ENCODE measurements around the gene VPS4A. TPM values are rescaled to one million over a fixed set of nuclear protein-coding genes. Genes with fewer than 3 reads are reported as not detected.
"Not testable (repeated sequence)": the region's sequence is repeated elsewhere in the genome, so short reads cannot be mapped to it uniquely, and the experiment has no call there.

The VPS4A gene
- polyA plus RNA-seq, 1 donor from 2014 or later = 46.3 TPM

- Mint-ChIP-seq H3K36me3 (peaks cover 5% of the 10 kb centered on the region), H3K27me3 (no peaks in the 10 kb centered on the region), H3K4me3 (no peak within 1 kb of the TSS), H3K27ac (peak within 1 kb of the TSS in 1 of 3 donors; percentile 31), H3K4me1 (peaks cover 0 to 4% (median 3%) of the 10 kb centered on the region in 3 donors), H3K9me3 (no peaks in the 10 kb centered on the region)
These were observed 40.3 kb downstream of the VPS4A start, which contains the start of gene TMED6 for GRCh38 chr16:69351309-69352027. TSS of gene TMED6 (minus strand) at chr16:69351786. CDS start at chr16:69351753, 33 bp downstream.

GRCh38 chr16:69360070-69360469, 48.9 kb downstream of the VPS4A start:
- not testable (repeated sequence) for H3K36me3 Mint-ChIP-seq, H3K4me1 Mint-ChIP-seq, H3K27me3 Mint-ChIP-seq, H3K9me3 Mint-ChIP-seq, H3K4me3 Mint-ChIP-seq, H3K27ac Mint-ChIP-seq

GRCh38 chr16:69363281-69363717, 52.1 kb downstream of the VPS4A start:
- Mint-ChIP-seq H3K36me3 (peaks cover 9% of the 10 kb centered on the region), H3K4me3 (no peak overlapping the region), H3K27me3 (no peaks in the 10 kb centered on the region), H3K4me1 (peaks cover 0 to 8% (median 7%) of the 10 kb centered on the region in 3 donors), H3K27ac (peak overlapping the region in 1 of 3 donors; percentile 89), H3K9me3 (no peaks in the 10 kb centered on the region)

GRCh38 chr16:69364088-69364487, 52.9 kb downstream of the VPS4A start:
- Mint-ChIP-seq H3K9me3 (no peaks in the 10 kb centered on the region), H3K36me3 (peaks cover 13% of the 10 kb centered on the region), H3K27me3 (no peaks in the 10 kb centered on the region), H3K4me1 (peaks cover 0 to 9% (median 8%) of the 10 kb centered on the region in 3 donors), H3K27ac (peak overlapping the region in 2 of 3 donors; percentile 10 to 89), H3K4me3 (no peak overlapping the region)

GRCh38 chr16:69365901-69366300, 54.8 kb downstream of the VPS4A start:
- Mint-ChIP-seq H3K27me3 (no peaks in the 10 kb centered on the region), H3K9me3 (no peaks in the 10 kb centered on the region), H3K4me1 (peaks cover 11 to 21% (median 19%) of the 10 kb centered on the region in 3 donors), H3K27ac (peak overlapping the region in 1 of 3 donors; percentile 74), H3K4me3 (no peak overlapping the region), H3K36me3 (peaks cover 19% of the 10 kb centered on the region)

GRCh38 chr16:69366431-69366830, 55.3 kb downstream of the VPS4A start:
- no peaks in the 10 kb centered on the region for H3K27me3 Mint-ChIP-seq
- H3K4me3 Mint-ChIP-seq = no peak overlapping the region
- H3K9me3 Mint-ChIP-seq = no peaks in the 10 kb centered on the region
- H3K27ac Mint-ChIP-seq = peak overlapping the region in 2 of 3 donors; percentile 37 to 76
- peaks cover 19% of the 10 kb centered on the region for H3K36me3 Mint-ChIP-seq
- peaks cover 14 to 22% (median 20%) of the 10 kb centered on the region in 3 donors for H3K4me1 Mint-ChIP-seq

- Mint-ChIP-seq H3K27me3 (no peaks in the 10 kb centered on the region), H3K4me1 (peaks cover 27 to 30% (median 28%) of the 10 kb centered on the region in 3 donors), H3K4me3 (no peak overlapping the region), H3K36me3 (peaks cover 17% of the 10 kb centered on the region), H3K27ac (peak overlapping the region in 1 of 3 donors; percentile 50), H3K9me3 (no peaks in the 10 kb centered on the region)
These were observed 56.8 kb downstream of the VPS4A start for GRCh38 chr16:69367980-69368379.

GRCh38 chr16:69368866-69369265, 57.7 kb downstream of the VPS4A start:
- Mint-ChIP-seq H3K27ac (no peak overlapping the region), H3K36me3 (peaks cover 17% of the 10 kb centered on the region), H3K4me1 (peaks cover 34 to 38% (median 36%) of the 10 kb centered on the region in 3 donors), H3K27me3 (no peaks in the 10 kb centered on the region), H3K4me3 (no peak overlapping the region), H3K9me3 (no peaks in the 10 kb centered on the region)

GRCh38 chr16:69371564-69371963, 60.4 kb downstream of the VPS4A start:
- H3K4me1 Mint-ChIP-seq = peaks cover 36 to 42% (median 40%) of the 10 kb centered on the region in 3 donors
- H3K27me3 Mint-ChIP-seq = no peaks in the 10 kb centered on the region
- H3K36me3 Mint-ChIP-seq = peaks cover 17% of the 10 kb centered on the region
- no peaks in the 10 kb centered on the region for H3K9me3 Mint-ChIP-seq
- H3K27ac Mint-ChIP-seq = peak overlapping the region; percentile 32 to 94 (median 85)
- peak overlapping the region; percentile 34 to 61 (median 56) for H3K4me3 Mint-ChIP-seq

GRCh38 chr16:69373019-69373418, 61.9 kb downstream of the VPS4A start:
- no peaks in the 10 kb centered on the region for H3K27me3 Mint-ChIP-seq
- H3K9me3 Mint-ChIP-seq = no peaks in the 10 kb centered on the region
- H3K4me1 Mint-ChIP-seq = peaks cover 39 to 48% (median 45%) of the 10 kb centered on the region in 3 donors
- peaks cover 21% of the 10 kb centered on the region for H3K36me3 Mint-ChIP-seq
- H3K4me3 Mint-ChIP-seq = peak overlapping the region in 2 of 4 donors; percentile 23 to 61
- peak overlapping the region; percentile 76 to 94 (median 85) for H3K27ac Mint-ChIP-seq

Other genes with a start within 250 kb of the VPS4A start
- gene HAS3, start 205.7 kb upstream of the VPS4A start, polyA plus RNA-seq = 0.09 TPM
- gene CHTF8, start 178.8 kb upstream of the VPS4A start, polyA plus RNA-seq = 184 TPM
- gene UTP4, start 178.7 kb upstream of the VPS4A start, polyA plus RNA-seq = 55.0 TPM
- gene SNTB2, start 124.2 kb upstream of the VPS4A start, polyA plus RNA-seq = 3.8 TPM
- gene PDF, start 19.2 kb downstream of the VPS4A start, polyA plus RNA-seq = 20.1 TPM
- gene COG8, start 28.2 kb downstream of the VPS4A start, polyA plus RNA-seq = 42.9 TPM
- 22.8 TPM for gene NIP7, start 28.4 kb downstream of the VPS4A start, polyA plus RNA-seq
- not detected for gene TMED6, start 40.4 kb downstream of the VPS4A start, polyA plus RNA-seq
- gene TERF2, start 74.7 kb downstream of the VPS4A start, polyA plus RNA-seq = 50.7 TPM
- gene CYB5B, start 113.3 kb downstream of the VPS4A start, polyA plus RNA-seq = 98.9 TPM

All from IgD-negative memory B cell (primary cell).